ENCODE measurements around the gene NMNAT3. TPM values are rescaled to one million over a fixed set of nuclear protein-coding genes. Genes with fewer than 3 reads are reported as not detected.
"Not testable (repeated sequence)": the region's sequence is repeated elsewhere in the genome, so short reads cannot be mapped to it uniquely, and the experiment has no call there.

Gene NMNAT3
- polyA plus RNA-seq, 1 of the 3 experiments (the other 2 are of a cell fraction) = not detected

- no peaks in the 10 kb centered on the region for H3K79me2 ChIP-seq (ENCODE audit: insufficient read depth)
- no peaks in the 10 kb centered on the region for H3F3A ChIP-seq (replicated peaks; ENCODE audit: insufficient read depth)
- no peaks in the 10 kb centered on the region for H3K4me1 ChIP-seq (ENCODE audit: control insufficient read depth in 1 of 2, insufficient read depth in 2 of 2, low read depth in 1 of 2, low read length in 1 of 2)
- H3K9me2 ChIP-seq = no peaks in the 10 kb centered on the region
- TF ChIP-seq YY1 (IDR thresholded peaks at IDR 0.05; ENCODE audit: low read depth) (no peak), USF1 (IDR thresholded peaks at IDR 0.05; ENCODE audit: borderline replicate concordance, low read depth) (no peak), GATA2 (CRISPR knock-in tag; IDR thresholded peaks at IDR 0.05) (no peak), POLR2AphosphoS5 (IDR thresholded peaks at IDR 0.05; ENCODE audit: low read depth, low read length) (no peak)
- POLR2A ChIA-PET = no interaction called here
- H3K9ac ChIP-seq = no peak overlapping the region
- H3K36me3 ChIP-seq (replicated peaks in 1 of 2; ENCODE audit: control insufficient read depth in 1 of 2, insufficient read depth in 2 of 2, low read length in 1 of 2) = no peaks in the 10 kb centered on the region
- H2AFZ ChIP-seq (ENCODE audit: low read depth) = no peak overlapping the region
- WGBS (ENCODE audit: low lambda C conversion rate) = 18% methylated on average over 1 of the region's 1 CpG
- no peak overlapping the region for H3K27ac ChIP-seq (ENCODE audit: low read depth in 2 of 2, low read length in 1 of 2)
- no peak overlapping the region for H3K4me3 ChIP-seq (ENCODE audit: low read depth in 2 of 2, low read length in 1 of 2)
- no peaks in the 10 kb centered on the region for H3K9me3 ChIP-seq
- no peaks in the 10 kb centered on the region for H3K27me3 ChIP-seq (ENCODE audit: insufficient read depth)
- CTCF ChIA-PET = interaction anchor here (0.7 kb wide), 1 partner anchor 13 kb away, joined by 3 read pairs; no protein-coding TSS in a partner anchor
- DNase-seq = no peak
- H4K20me1 ChIP-seq (ENCODE audit: insufficient read depth) = no peaks in the 10 kb centered on the region
- H3K4me2 ChIP-seq = no peak overlapping the region
Observed at GRCh38 chr3:139597947-139598346, 79.8 kb downstream of the NMNAT3 start.

DNA sequence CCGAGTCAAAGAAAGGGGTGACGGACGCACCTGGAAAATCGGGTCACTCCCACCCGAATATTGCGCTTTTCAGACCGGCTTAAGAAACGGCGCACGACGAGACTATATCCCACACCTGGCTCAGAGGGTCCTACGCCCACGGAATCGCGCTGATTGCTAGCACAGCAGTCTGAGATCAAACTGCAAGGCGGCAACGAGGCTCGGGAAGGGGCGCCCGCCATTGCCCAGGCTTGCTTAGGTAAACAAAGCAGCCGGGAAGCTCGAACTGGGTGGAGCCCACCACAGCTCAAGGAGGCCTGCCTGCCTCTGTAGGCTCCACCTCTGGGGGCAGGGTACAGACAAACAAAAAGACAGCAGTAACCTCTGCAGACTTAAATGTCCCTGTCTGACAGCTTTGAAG lies 86.6 kb downstream of the NMNAT3 start:
- H3K9ac ChIP-seq; POLR2A ChIA-PET; H3K79me2 ChIP-seq (ENCODE audit: insufficient read depth); DNase-seq; H3K4me1 ChIP-seq (ENCODE audit: control insufficient read depth in 1 of 2, insufficient read depth in 2 of 2, low read depth in 1 of 2, low read length in 1 of 2); H3K4me2 ChIP-seq; CTCF ChIA-PET; H2AFZ ChIP-seq (ENCODE audit: low read depth); H4K20me1 ChIP-seq (ENCODE audit: insufficient read depth); H3K9me3 ChIP-seq; H3K9me2 ChIP-seq; H3K4me3 ChIP-seq (ENCODE audit: low read depth in 2 of 2, low read length in 1 of 2); H3F3A ChIP-seq (replicated peaks; ENCODE audit: insufficient read depth); H3K27me3 ChIP-seq (ENCODE audit: insufficient read depth); H3K36me3 ChIP-seq (replicated peaks in 1 of 2; ENCODE audit: control insufficient read depth in 1 of 2, insufficient read depth in 2 of 2, low read length in 1 of 2); H3K27ac ChIP-seq (ENCODE audit: low read depth in 2 of 2, low read length in 1 of 2): not testable (repeated sequence)
- WGBS (ENCODE audit: low lambda C conversion rate) = 79% methylated on average over 15 of the region's 22 CpGs

DNA sequence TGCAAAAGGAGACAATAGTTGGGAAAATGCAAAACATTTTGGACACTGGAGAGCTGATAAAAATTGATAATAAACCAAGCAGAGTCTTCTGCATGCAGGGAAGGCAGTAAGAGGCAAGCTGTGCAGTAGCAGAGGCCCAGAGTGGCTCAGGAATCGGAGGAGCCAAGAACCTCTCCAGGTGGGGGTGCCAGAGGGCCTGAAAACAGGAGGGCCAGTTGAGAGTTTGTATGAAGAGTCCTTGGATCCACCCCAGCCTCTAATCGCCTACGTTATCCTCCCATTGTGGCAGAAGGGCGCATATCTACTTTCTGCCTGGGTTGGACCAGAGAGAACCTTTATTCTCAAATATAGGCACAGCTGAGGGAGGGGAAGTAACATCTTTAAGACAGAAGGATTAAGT lies 89.3 kb downstream of the NMNAT3 start:
- H3K79me2 ChIP-seq (ENCODE audit: insufficient read depth) = no peaks in the 10 kb centered on the region
- 44% methylated on average over 4 of the region's 4 CpGs for WGBS (ENCODE audit: low lambda C conversion rate)
- no peaks in the 10 kb centered on the region for H3F3A ChIP-seq (replicated peaks; ENCODE audit: insufficient read depth)
- TF ChIP-seq GATA2 (CRISPR knock-in tag; IDR thresholded peaks at IDR 0.05) (no peak), SMC3 (IDR thresholded peaks at IDR 0.05; ENCODE audit: low read depth, low read length) (peak; percentile 23; the same call in 1 of the 2 replicates), RAD21 (IDR thresholded peaks at IDR 0.05; ENCODE audit: low read length) (peak; percentile 52; the same call in 1 of the 2 replicates)
- no peak overlapping the region for H2AFZ ChIP-seq (ENCODE audit: low read depth)
- H3K27ac ChIP-seq (ENCODE audit: low read depth in 2 of 2, low read length in 1 of 2) = no peak overlapping the region
- POLR2A ChIA-PET = no interaction called here
- H3K27me3 ChIP-seq (ENCODE audit: insufficient read depth) = no peaks in the 10 kb centered on the region
- H3K4me3 ChIP-seq (ENCODE audit: low read depth in 2 of 2, low read length in 1 of 2) = no peak overlapping the region; a peak in 1 of 4 replicates
- H3K4me1 ChIP-seq (ENCODE audit: control insufficient read depth in 1 of 2, insufficient read depth in 2 of 2, low read depth in 1 of 2, low read length in 1 of 2) = no peaks in the 10 kb centered on the region
- DNase-seq = peak; percentile 50
- no peaks in the 10 kb centered on the region for H3K9me3 ChIP-seq
- H3K9me2 ChIP-seq = no peaks in the 10 kb centered on the region
- H4K20me1 ChIP-seq (ENCODE audit: insufficient read depth) = no peaks in the 10 kb centered on the region
- H3K9ac ChIP-seq = no peak overlapping the region
- no peak overlapping the region for H3K4me2 ChIP-seq
- H3K36me3 ChIP-seq (replicated peaks in 1 of 2; ENCODE audit: control insufficient read depth in 1 of 2, insufficient read depth in 2 of 2, low read length in 1 of 2) = no peaks in the 10 kb centered on the region
- CTCF ChIA-PET = interaction anchor here (1.2 kb wide), 1 partner anchor 347 kb away, joined by 4 read pairs; the partner anchor contains the start of gene CLSTN2
